CD4-positive, alpha-beta T cell (primary cell): ENCODE data around the gene LLGL1. TPM values are rescaled to one million over a fixed set of nuclear protein-coding genes. Genes with fewer than 3 reads are reported as not detected.
A peak's percentile ranks its signal among the peaks of the same experiment; 100 is the strongest.
"Not testable (repeated sequence)": the region's sequence is repeated elsewhere in the genome, so short reads cannot be mapped to it uniquely, and the experiment has no call there.

Experiments used
- ATAC-seq: fragments of 200-7000 bp; cut with Tn5 transposase; one replicate; pipeline ENCODE4 v1.10.0; 2022; ENCODE audit warnings: mild to moderate bottlenecking; ENCODE audit not compliant: poor library complexity
- CTCF ChIA-PET: fragments of 350-600 bp; sonication (Branson Sonifier 250); formaldehyde crosslinking; loops from one replicate; lab custom pipeline; 2021; ENCODE audit warnings: antibody characterized with exemption, inconsistent platforms; lab: Charles Lee
- POLR2A ChIA-PET: fragments of 350-600 bp; sonication (Branson Sonifier 250); formaldehyde crosslinking; loops from one replicate; lab custom pipeline; 2021; ENCODE audit warnings: antibody characterized with exemption, inconsistent platforms; lab: Charles Lee
- DNase-seq, 14 experiments: peaks; one replicate each; pipeline ENCODE4 v3.0.0-alpha.2; 2013 to 2020; ENCODE audit warnings: mixed read lengths in 2 of 14
- H3K27ac ChIP-seq, 2 donors: one replicate each; pipeline versions ENCODE4 v1.5.1 to v1.7.0; 2013; ENCODE audit warnings: low read length in 2 of 2, low read depth in 1 of 2, mild to moderate bottlenecking in 1 of 2
- H3K27me3 ChIP-seq, 2 experiments: 1 replicate in 1 of 2; 2 replicates in 1 of 2; pipeline versions ENCODE4 v1.6.1 to v1.7.0; 2013; ENCODE audit warnings: low read length in 2 of 2, control low read depth in 1 of 2, mild to moderate bottlenecking in 1 of 2, moderate library complexity in 1 of 2; ENCODE audit not compliant: insufficient read depth in 2 of 2, control insufficient read depth in 1 of 2
- H3K36me3 ChIP-seq: one replicate; pipeline ENCODE4 v1.6.1; 2013; ENCODE audit warnings: low read length, control low read depth; ENCODE audit not compliant: insufficient read depth
- H3K4me1 ChIP-seq: one replicate; pipeline ENCODE4 v1.6.1; 2013; ENCODE audit warnings: low read length, control low read depth; ENCODE audit not compliant: insufficient read depth
- H3K4me3 ChIP-seq: one replicate; pipeline ENCODE4 v1.5.1; 2013; ENCODE audit warnings: mild to moderate bottlenecking, low read length, moderate library complexity
- H3K9me3 ChIP-seq, 2 experiments: 1 replicate in 1 of 2; 2 replicates in 1 of 2; pipeline versions ENCODE4 v1.6.1 to v1.7.0; 2013; ENCODE audit warnings: low read length in 2 of 2, mild to moderate bottlenecking in 2 of 2, control low read depth in 1 of 2, moderate library complexity in 1 of 2; ENCODE audit not compliant: control insufficient read depth in 1 of 2, insufficient read depth in 1 of 2
- H3K27ac Mint-ChIP-seq: one replicate; pipeline ENCODE4 v1.8.0; 2020; ENCODE audit warnings: mixed read lengths
- H3K27me3 Mint-ChIP-seq: one replicate; pipeline ENCODE4 v1.8.0; 2021; ENCODE audit warnings: mixed read lengths
- H3K36me3 Mint-ChIP-seq: one replicate; pipeline ENCODE4 v1.8.0; 2021; ENCODE audit warnings: low read depth, mixed read lengths
- H3K4me1 Mint-ChIP-seq: one replicate; pipeline ENCODE4 v1.8.0; 2021; ENCODE audit warnings: low read depth, mixed read lengths
- H3K4me3 Mint-ChIP-seq: one replicate; pipeline ENCODE4 v1.8.0; 2020; ENCODE audit warnings: mild to moderate bottlenecking, mixed read lengths
- H3K9me3 Mint-ChIP-seq: one replicate; pipeline ENCODE4 v1.8.0; 2020; ENCODE audit warnings: mixed read lengths
- intact Hi-C, 2 experiments: fragments of 100-400 bp; cut with DNase I in 1 of 2; cut with micrococcal nuclease in 1 of 2; formaldehyde crosslinking; loops; one replicate each; pipeline versions ENCODE4 v1.15.1 to v1.9.0; 2023 to 2025; cut with DNase I, micrococcal nuclease
- total RNA-seq, 174 experiments: library from RNA in 2 of 174; stranded (reverse) in 2 of 174; gene quantifications; one replicate each; pipeline ENCODE4 v1.2.3 and lab custom pipeline; 2021 to 2026
- TF ChIP-seq, protein P1 (sequence below): fragments of 200-600 bp; IDR thresholded peaks from one replicate; pipeline ENCODE4 v1.8.0; 2022; ENCODE audit warnings: antibody characterized with exemption, mild to moderate bottlenecking

LLGL1 gene
- total RNA-seq, 2 experiments from 2014 or later, result 10.8 to 11.6 TPM

DNA sequence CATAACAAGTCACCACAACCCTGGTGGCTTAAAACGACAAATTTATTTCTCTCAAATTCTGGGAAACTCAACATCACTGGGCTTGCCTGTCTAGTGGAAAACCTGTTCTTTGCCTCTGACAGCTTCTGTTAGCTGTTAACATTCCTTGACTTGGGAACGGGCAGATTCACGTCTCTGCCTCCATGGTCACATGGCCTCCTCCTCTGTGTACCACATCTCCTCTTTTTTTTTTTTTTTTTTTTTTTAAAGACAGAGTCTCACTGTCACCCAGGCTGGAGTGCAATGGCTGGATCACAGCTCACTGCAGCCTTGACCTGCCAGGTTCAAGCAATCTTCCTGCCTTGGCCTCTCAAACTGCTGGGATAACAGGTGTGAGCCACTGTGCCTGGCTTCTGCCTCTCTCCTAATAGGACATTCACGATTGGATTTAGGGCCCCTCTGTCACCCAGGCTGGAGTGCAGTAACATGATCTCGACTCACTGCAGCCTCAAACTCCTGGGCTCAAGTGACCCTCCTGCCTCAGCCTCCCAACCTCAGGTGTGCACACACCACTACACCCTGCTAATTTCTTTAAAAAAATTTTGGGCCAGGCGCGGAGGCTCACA, 11.7 kb upstream of the LLGL1 start:
- H3K27ac ChIP-seq, result no peak overlapping the region
- DNase-seq (no peak), ATAC-seq (no peak)
- no peaks in the 10 kb centered on the region for H3K4me1 Mint-ChIP-seq
- CTCF ChIA-PET, result no interaction called here
- POLR2A ChIA-PET, result interaction anchor here (0.6 kb wide), 1 partner anchor 16 kb away, joined by 3 read pairs; no protein-coding TSS in a partner anchor
- no peaks in the 10 kb centered on the region for H3K27me3 Mint-ChIP-seq
- H3K36me3 ChIP-seq, result peaks cover 24% of the 10 kb centered on the region
- no peaks in the 10 kb centered on the region for H3K9me3 Mint-ChIP-seq
- H3K9me3 ChIP-seq, result no peaks in the 10 kb centered on the region
- H3K36me3 Mint-ChIP-seq, result peaks cover 23% of the 10 kb centered on the region
- no peak overlapping the region for H3K27ac Mint-ChIP-seq
- no peak overlapping the region for H3K4me3 ChIP-seq
- H3K27me3 ChIP-seq, result no peaks in the 10 kb centered on the region
- TF ChIP-seq, protein P1, sequence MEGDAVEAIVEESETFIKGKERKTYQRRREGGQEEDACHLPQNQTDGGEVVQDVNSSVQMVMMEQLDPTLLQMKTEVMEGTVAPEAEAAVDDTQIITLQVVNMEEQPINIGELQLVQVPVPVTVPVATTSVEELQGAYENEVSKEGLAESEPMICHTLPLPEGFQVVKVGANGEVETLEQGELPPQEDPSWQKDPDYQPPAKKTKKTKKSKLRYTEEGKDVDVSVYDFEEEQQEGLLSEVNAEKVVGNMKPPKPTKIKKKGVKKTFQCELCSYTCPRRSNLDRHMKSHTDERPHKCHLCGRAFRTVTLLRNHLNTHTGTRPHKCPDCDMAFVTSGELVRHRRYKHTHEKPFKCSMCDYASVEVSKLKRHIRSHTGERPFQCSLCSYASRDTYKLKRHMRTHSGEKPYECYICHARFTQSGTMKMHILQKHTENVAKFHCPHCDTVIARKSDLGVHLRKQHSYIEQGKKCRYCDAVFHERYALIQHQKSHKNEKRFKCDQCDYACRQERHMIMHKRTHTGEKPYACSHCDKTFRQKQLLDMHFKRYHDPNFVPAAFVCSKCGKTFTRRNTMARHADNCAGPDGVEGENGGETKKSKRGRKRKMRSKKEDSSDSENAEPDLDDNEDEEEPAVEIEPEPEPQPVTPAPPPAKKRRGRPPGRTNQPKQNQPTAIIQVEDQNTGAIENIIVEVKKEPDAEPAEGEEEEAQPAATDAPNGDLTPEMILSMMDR, result no peak
- intact Hi-C loops, result no loop called here
- H3K4me3 Mint-ChIP-seq, result no peak overlapping the region
- H3K4me1 ChIP-seq, result no peaks in the 10 kb centered on the region

GRCh38 chr17:18216906-18217305, 8.5 kb upstream of the LLGL1 start:
- H3K4me1 Mint-ChIP-seq, H3K27me3 Mint-ChIP-seq, H3K36me3 Mint-ChIP-seq, H3K9me3 ChIP-seq, H3K27ac ChIP-seq, DNase-seq, H3K27ac Mint-ChIP-seq, H3K9me3 Mint-ChIP-seq, H3K27me3 ChIP-seq, H3K36me3 ChIP-seq, ATAC-seq, H3K4me1 ChIP-seq, H3K4me3 ChIP-seq, H3K4me3 Mint-ChIP-seq: not testable (repeated sequence)
- ChIA-PET CTCF (interaction anchor here (0.7 to 1.7 kb wide), 7 partner anchors 10 to 788 kb away, joined by 3 to 5 read pairs (median 3); partner anchors contain the start of genes ALKBH5 and FAM83G), POLR2A (interaction anchor here (0.6 kb wide), 1 partner anchor 47 kb away, joined by 3 read pairs; no protein-coding TSS in a partner anchor)
- intact Hi-C loops, result loop anchor here (2.0 to 5.0 kb wide), 2 partner anchors 35 to 76 kb away; partner anchors contain the start of gene ALKBH5 (in 1 of the 2)

DNA sequence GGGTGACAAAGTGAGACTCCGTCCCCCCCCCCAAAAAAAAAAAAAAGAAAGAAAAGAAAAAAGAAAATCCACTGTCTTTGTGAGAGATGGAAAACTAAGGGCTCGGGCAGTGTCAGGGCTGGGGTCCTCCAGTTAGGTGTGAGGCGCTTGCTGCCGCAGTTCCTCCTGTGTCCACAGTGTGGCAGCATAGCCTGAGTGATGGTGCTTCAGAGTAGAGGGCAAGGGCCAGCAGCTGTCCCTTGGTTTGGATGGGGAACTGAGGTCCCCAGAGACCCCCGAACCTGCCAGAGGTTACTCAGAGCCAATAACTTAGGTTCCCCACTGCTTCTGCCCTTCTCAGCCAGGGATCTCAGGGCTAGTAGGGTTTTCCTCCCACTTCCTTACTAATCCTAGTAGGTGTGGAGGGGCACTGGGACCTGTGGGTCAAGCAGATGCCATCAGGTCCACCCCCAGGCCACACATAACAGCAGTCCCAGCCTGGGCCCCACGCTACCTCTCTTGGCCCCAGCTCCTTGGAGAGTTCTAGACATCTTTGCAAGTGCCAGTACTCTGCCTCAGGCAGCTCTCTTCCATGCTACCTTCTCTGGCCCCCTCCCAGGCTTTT, 7.9 kb upstream of the LLGL1 start:
- H3K36me3 ChIP-seq, result no peaks in the 10 kb centered on the region
- Mint-ChIP-seq H3K9me3 (no peaks in the 10 kb centered on the region), H3K4me3 (no peak overlapping the region), H3K27me3 (no peaks in the 10 kb centered on the region), H3K36me3 (no peaks in the 10 kb centered on the region), H3K27ac (no peak overlapping the region), H3K4me1 (no peaks in the 10 kb centered on the region)
- H3K27ac ChIP-seq, result no peak overlapping the region
- ATAC-seq (peak; percentile 97), DNase-seq (peak; percentile 53 to 82 (median 66))
- H3K27me3 ChIP-seq, result no peaks in the 10 kb centered on the region
- ChIA-PET POLR2A (no interaction called here), CTCF (interaction anchor here (0.7 to 1.7 kb wide), 10 partner anchors 9 to 787 kb away, joined by 3 to 5 read pairs (median 3); partner anchors contain the start of genes ALKBH5 and FAM83G)
- no peak overlapping the region for H3K4me3 ChIP-seq
- intact Hi-C loops, result loop anchor here (2.0 to 5.0 kb wide), 2 partner anchors 35 to 77 kb away; partner anchors contain the start of gene ALKBH5 (in 1 of the 2)
- TF ChIP-seq, protein P1, result peak; percentile 89
- no peaks in the 10 kb centered on the region for H3K9me3 ChIP-seq
- no peaks in the 10 kb centered on the region for H3K4me1 ChIP-seq
